Skeletal muscle tissue (tissue), 4 donors: Measurements from ENCODE around the gene FAM43B. TPM values are rescaled to one million over a fixed set of nuclear protein-coding genes. Genes with fewer than 3 reads are reported as not detected.
A peak's percentile ranks its signal among the peaks of the same experiment; 100 is the strongest.

Experiments
- H3K27ac ChIP-seq: one replicate; pipeline ENCODE4 v1.7.0; 2013; ENCODE audit warnings: mild to moderate bottlenecking, low read depth, low read length, inconsistent platforms
- H3K27me3 ChIP-seq, 3 donors: one replicate each; pipeline ENCODE4 v1.7.0; 2013; ENCODE audit warnings: low read length in 3 of 3; ENCODE audit not compliant: control insufficient read depth in 3 of 3, insufficient read depth in 3 of 3
- H3K36me3 ChIP-seq, 3 donors: one replicate each; pipeline ENCODE4 v1.7.0; 2013; ENCODE audit warnings: low read length in 3 of 3; ENCODE audit not compliant: control insufficient read depth in 3 of 3, insufficient read depth in 3 of 3
- H3K4me1 ChIP-seq, 3 donors: one replicate each; pipeline ENCODE4 v1.7.0; 2013; ENCODE audit warnings: low read length in 3 of 3, mild to moderate bottlenecking in 3 of 3; ENCODE audit not compliant: control insufficient read depth in 3 of 3, insufficient read depth in 3 of 3
- H3K4me3 ChIP-seq, 3 donors: one replicate each; pipeline ENCODE4 v1.7.0; 2013; ENCODE audit warnings: low read length in 3 of 3
- H3K9ac ChIP-seq, 3 donors: one replicate each; pipeline ENCODE4 v1.7.0; 2013; ENCODE audit warnings: low read length in 3 of 3, mild to moderate bottlenecking in 3 of 3, moderate library complexity in 2 of 3, low read depth in 1 of 3
- H3K9me3 ChIP-seq, 3 donors: one replicate each; pipeline ENCODE4 v1.7.0; 2013; ENCODE audit warnings: low read length in 3 of 3; ENCODE audit not compliant: control insufficient read depth in 3 of 3
- total RNA-seq: library from RNA; depleted of rRNA; stranded (reverse); fragments of >200 nt; gene quantifications from one replicate; pipeline ENCODE4 v1.2.3, GENCODE V29; 2014
- donor health status: Osteomylitis.

The FAM43B gene
- total RNA-seq, 1 donor from 2014 or later: 0.52 TPM

GRCh38 chr1:20573987-20574386 lies 21.6 kb downstream of the FAM43B start:
- Histone ChIP-seq H3K36me3 (no peaks in the 10 kb centered on the region), H3K27ac (no peak overlapping the region), H3K9ac (no peak overlapping the region), H3K4me3 (no peak overlapping the region), H3K9me3 (peaks cover 0 to 2% (median 0%) of the 10 kb centered on the region in 3 donors), H3K27me3 (peaks cover 0 to 4% (median 0%) of the 10 kb centered on the region in 3 donors), H3K4me1 (peaks cover 0 to 5% (median 4%) of the 10 kb centered on the region in 3 donors)

DNA sequence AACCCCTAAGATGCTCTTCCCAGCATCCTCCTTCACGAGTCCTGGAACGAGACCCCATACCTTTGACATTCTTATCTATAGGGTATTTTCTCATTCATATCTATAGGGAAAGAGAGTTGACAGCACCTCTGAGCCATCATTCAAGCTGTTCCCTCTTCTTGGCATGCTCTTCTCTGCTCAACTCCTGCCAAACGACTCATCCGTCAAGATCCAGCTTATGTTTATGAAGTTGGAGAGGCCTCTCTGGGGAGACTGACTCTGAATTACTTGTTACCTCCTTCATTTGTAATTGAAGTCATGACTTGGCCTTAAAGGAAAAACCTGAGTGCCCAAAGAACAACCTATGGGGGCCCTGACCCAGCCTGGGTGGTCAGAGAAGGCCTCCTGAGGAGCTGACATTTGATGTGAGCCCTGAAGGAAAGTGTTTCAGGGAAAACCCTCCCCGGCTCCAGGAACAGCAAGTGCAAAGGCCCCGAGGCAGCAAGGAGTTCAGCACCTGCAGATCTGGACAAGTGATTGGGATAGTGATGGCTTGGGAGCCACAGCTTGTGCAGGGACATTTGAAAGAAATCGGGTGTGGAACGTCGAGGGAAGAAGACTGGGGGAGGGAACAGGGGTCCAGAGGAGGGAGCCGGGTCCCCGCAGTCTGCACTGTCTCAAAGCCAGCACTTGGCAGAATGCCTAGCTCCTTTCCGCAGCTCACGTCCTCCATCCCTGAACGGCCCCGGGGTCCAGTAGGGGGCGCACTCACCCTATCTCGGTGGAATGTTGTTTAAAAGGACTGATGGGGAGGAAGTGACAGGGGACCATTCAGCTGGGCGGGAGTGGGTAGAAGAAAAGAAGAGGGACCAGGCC lies 22.5 kb downstream of the FAM43B start:
- H3K36me3 ChIP-seq: no peaks in the 10 kb centered on the region
- H3K4me3 ChIP-seq: no peak overlapping the region
- peaks cover 0 to 4% (median 0%) of the 10 kb centered on the region in 3 donors for H3K27me3 ChIP-seq
- H3K9me3 ChIP-seq: peaks cover 0 to 2% (median 0%) of the 10 kb centered on the region in 3 donors
- H3K27ac ChIP-seq: no peak overlapping the region
- H3K4me1 ChIP-seq: peaks cover 0 to 5% (median 4%) of the 10 kb centered on the region in 3 donors
- H3K9ac ChIP-seq: no peak overlapping the region

- no peak overlapping the region for H3K9ac ChIP-seq
- H3K4me1 ChIP-seq: peaks cover 0 to 5% (median 4%) of the 10 kb centered on the region in 3 donors
- no peak overlapping the region for H3K4me3 ChIP-seq
- no peak overlapping the region for H3K27ac ChIP-seq
- peaks cover 0 to 2% (median 0%) of the 10 kb centered on the region in 3 donors for H3K9me3 ChIP-seq
- H3K27me3 ChIP-seq: peaks cover 0 to 4% (median 0%) of the 10 kb centered on the region in 3 donors
- H3K36me3 ChIP-seq: no peaks in the 10 kb centered on the region
Observed at GRCh38 chr1:20575541-20576336, 23.4 kb downstream of the FAM43B start.

DNA sequence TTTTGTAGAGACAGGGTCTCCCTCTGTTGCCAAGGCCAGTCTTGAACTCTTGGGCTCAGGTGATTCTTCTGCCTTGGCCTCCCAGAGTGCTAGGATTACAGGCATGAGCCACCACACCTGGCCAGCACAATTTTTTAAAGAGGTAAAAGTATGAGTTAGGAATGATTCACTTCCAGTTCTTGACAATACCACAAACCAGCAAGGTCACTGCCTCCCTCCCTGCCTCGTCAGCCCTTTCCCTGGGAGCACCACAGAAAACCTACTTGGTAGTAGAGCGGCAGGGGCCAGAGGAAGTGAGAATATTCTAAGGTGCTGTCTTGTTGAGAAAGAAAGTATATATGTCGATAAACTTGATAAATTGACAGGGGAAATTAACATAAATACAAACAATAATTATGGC lies 25.7 kb downstream of the FAM43B start:
- Histone ChIP-seq H3K4me3 (no peak overlapping the region), H3K36me3 (no peaks in the 10 kb centered on the region), H3K27me3 (peaks cover 0 to 4% (median 0%) of the 10 kb centered on the region in 3 donors), H3K27ac (no peak overlapping the region), H3K9me3 (no peaks in the 10 kb centered on the region), H3K9ac (no peak overlapping the region), H3K4me1 (peaks cover 0 to 5% (median 4%) of the 10 kb centered on the region in 3 donors)

DNA sequence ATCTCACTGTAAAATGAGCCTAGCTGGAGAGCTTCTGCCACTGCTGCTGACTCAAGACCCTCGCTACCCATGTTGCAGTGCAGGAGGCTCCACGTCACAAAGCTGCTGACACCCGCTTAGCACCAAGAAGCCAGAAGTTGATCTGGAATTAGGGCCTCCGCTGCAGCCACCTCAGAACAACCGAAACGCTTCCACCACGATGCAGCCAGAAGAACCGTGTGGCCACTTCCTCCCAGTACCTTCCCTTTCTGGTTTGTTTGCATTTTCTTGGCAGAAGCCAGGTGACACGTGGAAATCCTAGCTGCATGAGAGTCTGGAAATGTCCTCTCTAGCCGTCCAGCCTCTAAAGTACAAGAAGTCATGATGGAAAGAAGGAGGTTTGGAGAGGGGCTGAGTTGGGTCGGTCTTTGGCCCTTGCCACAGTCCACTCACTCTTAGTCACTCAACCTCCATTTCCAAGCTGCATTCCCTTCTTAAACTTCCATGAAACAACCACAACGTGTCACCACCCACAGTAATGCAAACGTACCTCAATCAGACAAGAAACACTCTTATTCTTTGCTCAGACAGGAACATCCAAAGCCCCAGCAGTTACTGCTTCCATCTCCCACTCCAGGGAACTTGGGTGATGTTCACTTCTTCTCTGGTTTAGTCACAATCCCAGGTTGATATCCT lies 26.5 kb downstream of the FAM43B start:
- peaks cover 0 to 5% (median 4%) of the 10 kb centered on the region in 3 donors for H3K4me1 ChIP-seq
- H3K27me3 ChIP-seq: peaks cover 0 to under 1% (median 0%) of the 10 kb centered on the region in 3 donors
- H3K9me3 ChIP-seq: no peaks in the 10 kb centered on the region
- no peak overlapping the region for H3K27ac ChIP-seq
- H3K4me3 ChIP-seq: no peak overlapping the region
- no peaks in the 10 kb centered on the region for H3K36me3 ChIP-seq
- H3K9ac ChIP-seq: no peak overlapping the region

DNA sequence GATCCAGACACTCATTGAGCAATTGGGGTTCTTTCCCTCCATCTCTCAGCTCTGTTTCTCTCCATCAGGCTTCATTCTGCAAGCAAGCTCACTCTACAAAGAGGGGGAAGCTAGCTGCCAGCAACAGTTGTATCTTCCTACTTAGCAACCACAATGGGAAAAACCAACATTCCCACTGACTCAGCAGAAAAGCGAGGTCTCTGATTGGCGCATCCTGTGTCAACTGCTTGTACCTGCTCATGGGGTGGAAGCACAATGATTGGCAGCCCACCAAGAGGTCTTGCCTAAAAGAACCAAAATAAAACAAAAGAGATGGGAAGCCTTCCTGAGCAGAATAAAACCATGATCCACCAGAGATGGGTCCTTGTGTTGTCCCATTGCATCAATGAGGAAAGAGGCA lies 32.5 kb downstream of the FAM43B start:
- H3K27ac ChIP-seq: no peak overlapping the region
- H3K27me3 ChIP-seq: peaks cover 18 to 20% (median 19%) of the 10 kb centered on the region in 3 donors
- no peaks in the 10 kb centered on the region for H3K36me3 ChIP-seq
- peaks cover 4 to 8% (median 7%) of the 10 kb centered on the region in 3 donors for H3K4me1 ChIP-seq
- H3K9me3 ChIP-seq: no peaks in the 10 kb centered on the region
- no peak overlapping the region for H3K9ac ChIP-seq
- H3K4me3 ChIP-seq: no peak overlapping the region

DNA sequence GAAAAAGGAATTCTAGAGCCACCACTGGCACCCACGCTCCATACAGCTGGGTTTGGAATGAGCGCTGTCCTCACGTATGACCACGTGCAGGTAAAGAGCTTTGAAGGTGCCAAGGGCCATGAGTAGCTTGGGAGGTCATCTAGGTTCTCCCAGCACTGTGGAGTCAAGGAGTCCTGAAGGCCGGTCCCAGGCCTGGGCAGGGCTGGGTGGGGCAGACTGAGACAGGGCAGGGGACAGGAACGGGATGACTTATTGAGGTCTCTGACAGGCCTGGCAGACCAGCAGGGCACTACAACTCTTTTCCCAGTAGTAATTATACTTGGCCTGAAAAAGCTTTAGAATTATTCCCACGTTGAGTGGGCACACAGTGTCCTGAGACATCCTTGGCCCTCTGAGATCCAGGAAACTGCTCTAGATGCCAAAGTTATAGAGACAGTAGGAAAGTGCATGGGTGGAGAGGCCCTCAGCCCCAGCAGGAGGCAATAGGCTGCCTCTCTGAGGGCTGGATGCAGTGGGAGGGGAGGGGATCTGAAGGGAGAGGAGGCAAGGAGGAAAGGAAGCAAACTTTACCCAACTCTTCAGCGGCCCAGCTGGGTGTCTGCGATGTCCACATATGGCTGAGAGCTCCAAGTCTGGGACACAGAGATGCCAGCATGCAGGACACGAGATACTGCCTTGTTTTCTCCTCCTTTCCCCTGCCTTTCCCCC lies 34.7 kb downstream of the FAM43B start:
- Histone ChIP-seq H3K36me3 (no peaks in the 10 kb centered on the region), H3K4me1 (peaks cover 4 to 16% (median 7%) of the 10 kb centered on the region in 3 donors), H3K4me3 (no peak overlapping the region), H3K27me3 (peaks cover 24 to 38% (median 30%) of the 10 kb centered on the region in 3 donors), H3K27ac (no peak overlapping the region), H3K9ac (no peak overlapping the region), H3K9me3 (no peaks in the 10 kb centered on the region)

- Histone ChIP-seq H3K9ac (no peak overlapping the region), H3K9me3 (no peaks in the 10 kb centered on the region), H3K27me3 (peaks cover 24 to 40% (median 30%) of the 10 kb centered on the region in 3 donors), H3K4me1 (peaks cover 4 to 16% (median 7%) of the 10 kb centered on the region in 3 donors), H3K27ac (no peak overlapping the region), H3K4me3 (no peak overlapping the region), H3K36me3 (no peaks in the 10 kb centered on the region)
Observed at GRCh38 chr1:20587661-20588053, 35.3 kb downstream of the FAM43B start.

DNA sequence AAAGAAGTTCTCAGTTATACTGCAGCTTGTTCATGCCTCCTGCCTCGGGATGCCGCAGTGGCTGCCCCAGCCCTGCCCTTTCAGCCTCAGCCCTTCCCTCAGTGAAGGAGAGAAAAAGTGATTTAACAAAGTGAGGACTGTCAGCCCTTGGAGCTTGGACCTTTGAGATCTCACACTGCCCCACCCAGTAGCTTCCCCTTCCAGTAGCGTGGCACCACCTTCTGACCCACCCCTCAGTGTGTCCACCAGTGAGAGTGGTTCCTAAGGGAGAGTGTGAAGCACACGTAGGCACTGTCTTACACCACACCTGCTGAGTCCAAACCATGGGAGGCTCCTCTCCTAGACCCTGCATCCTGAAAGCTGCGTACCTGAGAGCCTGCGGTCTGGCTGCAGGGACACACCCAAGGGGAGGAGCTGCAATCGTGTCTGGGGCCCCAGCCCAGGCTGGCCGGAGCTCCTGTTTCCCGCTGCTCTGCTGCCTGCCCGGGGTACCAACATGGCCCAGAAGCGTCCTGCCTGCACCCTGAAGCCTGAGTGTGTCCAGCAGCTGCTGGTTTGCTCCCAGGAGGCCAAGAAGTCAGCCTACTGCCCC lies 36.4 kb downstream of the FAM43B start, which contains the start of gene CDA:
Gene CDA, plus strand, starts transcription at position 464 of the 592 bp plus-strand sequence. Its CDS starts 33 bp downstream, at position 497.
- peaks cover 24 to 49% (median 30%) of the 10 kb centered on the region in 3 donors for H3K27me3 ChIP-seq
- H3K27ac ChIP-seq: no peak within 1 kb of the TSS
- no peaks in the 10 kb centered on the region for H3K36me3 ChIP-seq
- H3K9ac ChIP-seq: peak within 1 kb of the TSS in 2 of 3 donors; percentile 1 to 40
- H3K4me1 ChIP-seq: peaks cover 4 to 16% (median 7%) of the 10 kb centered on the region in 3 donors
- H3K9me3 ChIP-seq: no peaks in the 10 kb centered on the region
- peak within 1 kb of the TSS; percentile 50 to 57 (median 52) for H3K4me3 ChIP-seq
